Panc1 (cell line): Measurements from ENCODE around the gene GPR176. TPM values are rescaled to one million over a fixed set of nuclear protein-coding genes. Genes with fewer than 3 reads are reported as not detected.

Source experiments
- ATAC-seq: fragments of 200-7000 bp; cut with Tn5 transposase; 2 replicates; pipeline ENCODE4 v1.9.1; 2020; ENCODE audit warnings: mild to moderate bottlenecking, moderate library complexity
- BruUV-seq: library from RNA; stranded (reverse); fragments of 400-500 nt; replicated peaks from 2 replicates; lab custom pipeline; 2021; lab: Mats Ljungman, UMichigan
- CTCF ChIA-PET: fragments of 300-600 bp; sonication (Branson Sonifier 250); formaldehyde crosslinking; loops from one replicate; lab custom pipeline; 2022; ENCODE audit warnings: antibody characterized with exemption; lab: Charles Lee
- POLR2A ChIA-PET: fragments of 300-600 bp; sonication (Branson Sonifier 250); formaldehyde crosslinking; loops from one replicate; lab custom pipeline; 2022; ENCODE audit warnings: antibody characterized with exemption; lab: Charles Lee
- DNase-seq: peaks from one replicate; pipeline ENCODE4 v3.0.0-alpha.2; 2010; ENCODE audit warnings: low read depth, low spot score
- H3K27ac ChIP-seq: 2 replicates; pipeline ENCODE4 v1.5.1; 2011; ENCODE audit warnings: mild to moderate bottlenecking, low read length, inconsistent platforms
- H3K27me3 ChIP-seq: fragments of 200-500 bp; sonication (Bioruptor generic); 2 replicates; pipeline ENCODE4 v1.6.0; 2014; ENCODE audit warnings: low read length, inconsistent platforms; ENCODE audit not compliant: control insufficient read depth, insufficient read depth
- H3K36me3 ChIP-seq: fragments of 200-500 bp; sonication (Bioruptor generic); 2 replicates; pipeline ENCODE4 v1.5.1; 2014; ENCODE audit warnings: inconsistent platforms, mild to moderate bottlenecking, low read length, moderate library complexity; ENCODE audit not compliant: control insufficient read depth, insufficient read depth
- H3K4me1 ChIP-seq: 2 replicates; pipeline ENCODE4 v1.5.1; 2011; ENCODE audit warnings: inconsistent platforms, mild to moderate bottlenecking, low read length, moderate library complexity; ENCODE audit not compliant: control insufficient read depth, insufficient read depth
- H3K4me3 ChIP-seq, 2 experiments: 2 replicates each; pipeline ENCODE4 v1.5.1; 2011 to 2012; ENCODE audit warnings: low read depth in 2 of 2, low read length in 2 of 2, mild to moderate bottlenecking in 2 of 2, inconsistent platforms in 1 of 2, moderate library complexity in 1 of 2
- H3K9me3 ChIP-seq: fragments of 200-500 bp; sonication (Bioruptor generic); 2 replicates; pipeline ENCODE4 v1.5.1; 2014; ENCODE audit warnings: low read depth, mild to moderate bottlenecking, inconsistent platforms, low read length, moderate library complexity; ENCODE audit not compliant: control insufficient read depth, insufficient read depth
- POLR2AphosphoS5 ChIP-seq: IDR thresholded peaks from 2 replicates; pipeline ENCODE4 v1.6.1; 2012; ENCODE audit warnings: mild to moderate bottlenecking, low read depth, low read length, moderate library complexity
- SIN3A ChIP-seq: IDR thresholded peaks from 2 replicates; pipeline ENCODE4 v1.6.1; 2012; ENCODE audit warnings: low read depth, mild to moderate bottlenecking, low read length, moderate library complexity, borderline replicate concordance; ENCODE audit not compliant: insufficient read depth
- TCF7L2 ChIP-seq: IDR thresholded peaks from 2 replicates; pipeline ENCODE4 v1.6.1; 2011; ENCODE audit warnings: mild to moderate bottlenecking, low read depth, low read length, inconsistent platforms
- in situ Hi-C: cut with HindIII; loops from 2 replicates; pipeline ENCODE4 v1.10.0; 2016; ENCODE audit warnings: low sequenced_read_pairs, low pct_unique_long_range_greater_than_20kb
- intact Hi-C: fragments of 100-400 bp; cut with micrococcal nuclease; formaldehyde crosslinking; loops from one replicate; pipeline ENCODE4 v1.10.0; 2022; ENCODE audit not compliant: unreplicated experiment
- total RNA-seq: library from RNA; stranded (reverse); gene quantifications from one replicate; pipeline ENCODE4 v1.2.1, GENCODE V29; 2021; ENCODE audit not compliant: unreplicated experiment
- TF ChIP-seq, protein P1 (sequence below): fragments of 450-650 bp; IDR thresholded peaks from 2 replicates; pipeline ENCODE4 v1.5.1; 2017; ENCODE audit warnings: mild to moderate bottlenecking
- TF ChIP-seq, protein P2 (sequence below), 2 experiments: IDR thresholded peaks; 2 replicates each; pipeline ENCODE4 v1.6.1; 2011 to 2012; ENCODE audit warnings: low read depth in 2 of 2, control low read depth in 1 of 2, low read length in 1 of 2, mild to moderate bottlenecking in 1 of 2, moderate library complexity in 1 of 2; ENCODE audit not compliant: insufficient read depth in 1 of 2

The GPR176 gene
- total RNA-seq, 1 experiment from 2014 or later, result 12.7 TPM

DNA sequence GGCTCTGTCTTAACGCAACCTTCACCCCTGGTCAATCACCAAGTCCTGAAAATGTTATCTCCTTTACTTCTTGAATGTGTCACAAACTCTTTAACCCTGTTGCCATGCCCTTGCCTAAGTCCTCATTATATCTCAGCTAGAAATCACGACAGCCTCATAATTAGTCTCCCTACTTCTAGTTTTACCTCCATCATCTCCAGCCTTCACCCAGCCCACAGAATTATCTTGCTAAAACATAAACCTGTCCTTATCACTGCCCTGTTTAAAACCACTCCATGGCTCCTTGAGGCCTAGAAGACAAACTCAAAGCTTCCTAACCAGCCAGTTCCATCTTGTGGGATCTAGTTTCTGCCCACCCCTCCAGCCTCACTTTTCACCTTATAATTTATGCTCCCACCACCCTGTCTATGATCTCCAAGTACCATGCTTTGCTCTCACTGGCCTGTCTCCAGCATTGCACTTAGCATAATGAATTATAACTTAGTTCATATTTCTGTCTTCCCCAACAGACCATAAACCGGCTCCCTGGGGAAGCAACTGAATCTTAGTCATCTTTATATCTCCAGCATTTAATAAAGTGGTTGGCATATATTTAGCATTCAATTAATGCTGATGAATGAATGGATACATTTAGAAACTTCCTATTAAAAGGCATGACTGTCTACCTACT, 39.2 kb downstream of the GPR176 start:
- ChIA-PET CTCF (no interaction called here), POLR2A (no interaction called here)
- Histone ChIP-seq H3K9me3 (no peaks in the 10 kb centered on the region), H3K27me3 (no peaks in the 10 kb centered on the region), H3K4me1 (no peaks in the 10 kb centered on the region), H3K36me3 (no peaks in the 10 kb centered on the region), H3K27ac (no peak overlapping the region), H3K4me3 (no peak overlapping the region)
- ATAC-seq, result no peak
- TF ChIP-seq POLR2AphosphoS5 (no peak), TCF7L2 (no peak), SIN3A (no peak)
- TF ChIP-seq, protein P1, sequence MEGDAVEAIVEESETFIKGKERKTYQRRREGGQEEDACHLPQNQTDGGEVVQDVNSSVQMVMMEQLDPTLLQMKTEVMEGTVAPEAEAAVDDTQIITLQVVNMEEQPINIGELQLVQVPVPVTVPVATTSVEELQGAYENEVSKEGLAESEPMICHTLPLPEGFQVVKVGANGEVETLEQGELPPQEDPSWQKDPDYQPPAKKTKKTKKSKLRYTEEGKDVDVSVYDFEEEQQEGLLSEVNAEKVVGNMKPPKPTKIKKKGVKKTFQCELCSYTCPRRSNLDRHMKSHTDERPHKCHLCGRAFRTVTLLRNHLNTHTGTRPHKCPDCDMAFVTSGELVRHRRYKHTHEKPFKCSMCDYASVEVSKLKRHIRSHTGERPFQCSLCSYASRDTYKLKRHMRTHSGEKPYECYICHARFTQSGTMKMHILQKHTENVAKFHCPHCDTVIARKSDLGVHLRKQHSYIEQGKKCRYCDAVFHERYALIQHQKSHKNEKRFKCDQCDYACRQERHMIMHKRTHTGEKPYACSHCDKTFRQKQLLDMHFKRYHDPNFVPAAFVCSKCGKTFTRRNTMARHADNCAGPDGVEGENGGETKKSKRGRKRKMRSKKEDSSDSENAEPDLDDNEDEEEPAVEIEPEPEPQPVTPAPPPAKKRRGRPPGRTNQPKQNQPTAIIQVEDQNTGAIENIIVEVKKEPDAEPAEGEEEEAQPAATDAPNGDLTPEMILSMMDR, result no peak
- TF ChIP-seq, protein P2, sequence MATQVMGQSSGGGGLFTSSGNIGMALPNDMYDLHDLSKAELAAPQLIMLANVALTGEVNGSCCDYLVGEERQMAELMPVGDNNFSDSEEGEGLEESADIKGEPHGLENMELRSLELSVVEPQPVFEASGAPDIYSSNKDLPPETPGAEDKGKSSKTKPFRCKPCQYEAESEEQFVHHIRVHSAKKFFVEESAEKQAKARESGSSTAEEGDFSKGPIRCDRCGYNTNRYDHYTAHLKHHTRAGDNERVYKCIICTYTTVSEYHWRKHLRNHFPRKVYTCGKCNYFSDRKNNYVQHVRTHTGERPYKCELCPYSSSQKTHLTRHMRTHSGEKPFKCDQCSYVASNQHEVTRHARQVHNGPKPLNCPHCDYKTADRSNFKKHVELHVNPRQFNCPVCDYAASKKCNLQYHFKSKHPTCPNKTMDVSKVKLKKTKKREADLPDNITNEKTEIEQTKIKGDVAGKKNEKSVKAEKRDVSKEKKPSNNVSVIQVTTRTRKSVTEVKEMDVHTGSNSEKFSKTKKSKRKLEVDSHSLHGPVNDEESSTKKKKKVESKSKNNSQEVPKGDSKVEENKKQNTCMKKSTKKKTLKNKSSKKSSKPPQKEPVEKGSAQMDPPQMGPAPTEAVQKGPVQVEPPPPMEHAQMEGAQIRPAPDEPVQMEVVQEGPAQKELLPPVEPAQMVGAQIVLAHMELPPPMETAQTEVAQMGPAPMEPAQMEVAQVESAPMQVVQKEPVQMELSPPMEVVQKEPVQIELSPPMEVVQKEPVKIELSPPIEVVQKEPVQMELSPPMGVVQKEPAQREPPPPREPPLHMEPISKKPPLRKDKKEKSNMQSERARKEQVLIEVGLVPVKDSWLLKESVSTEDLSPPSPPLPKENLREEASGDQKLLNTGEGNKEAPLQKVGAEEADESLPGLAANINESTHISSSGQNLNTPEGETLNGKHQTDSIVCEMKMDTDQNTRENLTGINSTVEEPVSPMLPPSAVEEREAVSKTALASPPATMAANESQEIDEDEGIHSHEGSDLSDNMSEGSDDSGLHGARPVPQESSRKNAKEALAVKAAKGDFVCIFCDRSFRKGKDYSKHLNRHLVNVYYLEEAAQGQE (IDR thresholded peaks at IDR 0.05; ENCODE audit: insufficient read depth in 1 of 2, low read depth in 2 of 2, low read length in 1 of 2), result no peak
- in situ Hi-C loops, result no loop called here
- intact Hi-C loops, result no loop called here
- no peak for DNase-seq
- BruUV-seq, result no TSS peak

DNA sequence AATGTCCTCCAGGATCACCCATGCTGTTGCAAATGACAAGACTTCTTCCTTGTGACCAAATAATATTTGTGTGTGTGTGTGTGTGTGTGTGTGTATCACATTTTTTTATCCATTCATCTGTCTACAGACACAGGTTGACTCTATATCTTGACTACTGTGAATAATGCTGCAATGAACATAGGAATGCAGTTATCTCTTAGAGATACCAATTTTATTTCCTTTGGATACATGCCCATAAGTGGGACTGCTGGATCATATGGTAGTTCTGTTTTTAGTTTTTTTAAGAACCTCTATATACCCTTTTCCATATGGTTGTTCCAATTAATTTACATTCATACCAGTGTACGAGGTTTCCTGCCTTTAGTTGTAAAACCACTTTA, 41.7 kb downstream of the GPR176 start:
- in situ Hi-C loops, result no loop called here
- Histone ChIP-seq H3K27ac (no peak overlapping the region), H3K4me1 (no peaks in the 10 kb centered on the region), H3K36me3 (no peaks in the 10 kb centered on the region), H3K27me3 (no peaks in the 10 kb centered on the region), H3K4me3 (no peak overlapping the region), H3K9me3 (no peaks in the 10 kb centered on the region)
- ATAC-seq (no peak), DNase-seq (no peak)
- ChIA-PET POLR2A (interaction anchor here (0.6 kb wide), 1 partner anchor 56 kb away, joined by 4 read pairs; no protein-coding TSS in a partner anchor), CTCF (no interaction called here)
- TF ChIP-seq, protein P1, result no peak
- TF ChIP-seq POLR2AphosphoS5 (no peak), SIN3A (no peak), TCF7L2 (no peak)
- TF ChIP-seq, protein P2 (IDR thresholded peaks at IDR 0.05; ENCODE audit: insufficient read depth in 1 of 2, low read depth in 2 of 2, low read length in 1 of 2), result no peak
- BruUV-seq, result no TSS peak
- intact Hi-C loops, result no loop called here
